ENCODE results near the gene DTNBP1. TPM values are rescaled to one million over a fixed set of nuclear protein-coding genes. Genes with fewer than 3 reads are reported as not detected.

The DTNBP1 gene
- total and polyA plus RNA-seq, 2 of the 8 experiments (the other 6 are each of a cell fraction or from before 2014, with no cell fraction given), result 13.5 to 22.1 TPM

- TF ChIP-seq ATF2 (IDR thresholded peaks at IDR 0.05; ENCODE audit: low read length), result no peak
- TF ChIP-seq BCL11A (IDR thresholded peaks at IDR 0.05; ENCODE audit: low read depth in 2 of 2, low read length in 2 of 2), result no peak
Observed at GRCh38 chr6:15598273-15598798, 64.5 kb downstream of the DTNBP1 start (continued).
